ENCODE measurements around the gene PLIN4.
"Not testable (repeated sequence)": the region's sequence is repeated elsewhere in the genome, so short reads cannot be mapped to it uniquely, and the experiment has no call there.

The PLIN4 gene

DNA sequence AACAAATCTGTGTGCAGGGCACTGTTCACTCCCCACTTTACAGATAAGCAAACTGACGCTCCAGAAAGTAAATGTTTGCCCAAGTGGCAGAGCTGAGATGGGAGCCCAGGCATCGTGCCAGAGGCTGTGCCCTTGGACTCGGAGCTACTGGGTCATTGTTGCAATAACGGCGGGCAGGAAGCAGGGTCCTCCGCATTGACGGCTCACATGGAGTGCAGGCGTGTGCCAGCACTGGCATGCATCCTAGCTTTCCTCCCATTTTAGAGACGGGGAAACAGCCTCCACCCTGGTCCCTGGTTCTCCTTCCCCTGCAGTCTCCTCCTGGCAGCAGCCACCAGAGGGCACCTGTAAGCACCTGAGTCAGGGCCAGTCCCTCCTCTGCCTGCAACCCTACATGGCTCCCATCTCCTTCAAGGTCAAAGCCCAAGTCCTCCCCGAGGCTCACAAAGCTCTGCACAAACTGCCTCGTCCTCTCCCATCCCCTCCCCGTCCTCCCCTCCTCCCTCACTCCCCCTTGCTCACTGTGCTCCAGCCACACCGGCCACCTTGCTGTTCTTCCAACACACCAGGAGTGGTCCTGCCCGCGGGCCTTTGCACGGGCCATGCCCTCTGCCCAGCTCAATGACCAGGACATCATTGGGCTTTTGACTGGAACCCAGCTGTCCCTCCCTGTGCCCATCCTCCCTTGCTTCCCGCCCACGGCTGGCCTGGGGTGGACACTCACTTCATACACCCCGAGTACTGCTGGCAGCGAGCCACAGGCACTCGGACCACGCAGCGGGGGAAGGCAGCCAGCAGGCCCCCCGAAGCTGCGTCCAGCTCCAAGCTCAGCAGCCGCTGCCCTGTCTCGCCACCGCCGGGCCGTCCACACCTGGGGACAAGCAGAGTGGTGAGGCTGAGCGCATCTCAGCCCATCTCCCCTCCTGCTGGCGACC, 29.3 kb upstream of the PLIN4 start:
- peak; percentile 21 to 44 for DNase-seq

DNA sequence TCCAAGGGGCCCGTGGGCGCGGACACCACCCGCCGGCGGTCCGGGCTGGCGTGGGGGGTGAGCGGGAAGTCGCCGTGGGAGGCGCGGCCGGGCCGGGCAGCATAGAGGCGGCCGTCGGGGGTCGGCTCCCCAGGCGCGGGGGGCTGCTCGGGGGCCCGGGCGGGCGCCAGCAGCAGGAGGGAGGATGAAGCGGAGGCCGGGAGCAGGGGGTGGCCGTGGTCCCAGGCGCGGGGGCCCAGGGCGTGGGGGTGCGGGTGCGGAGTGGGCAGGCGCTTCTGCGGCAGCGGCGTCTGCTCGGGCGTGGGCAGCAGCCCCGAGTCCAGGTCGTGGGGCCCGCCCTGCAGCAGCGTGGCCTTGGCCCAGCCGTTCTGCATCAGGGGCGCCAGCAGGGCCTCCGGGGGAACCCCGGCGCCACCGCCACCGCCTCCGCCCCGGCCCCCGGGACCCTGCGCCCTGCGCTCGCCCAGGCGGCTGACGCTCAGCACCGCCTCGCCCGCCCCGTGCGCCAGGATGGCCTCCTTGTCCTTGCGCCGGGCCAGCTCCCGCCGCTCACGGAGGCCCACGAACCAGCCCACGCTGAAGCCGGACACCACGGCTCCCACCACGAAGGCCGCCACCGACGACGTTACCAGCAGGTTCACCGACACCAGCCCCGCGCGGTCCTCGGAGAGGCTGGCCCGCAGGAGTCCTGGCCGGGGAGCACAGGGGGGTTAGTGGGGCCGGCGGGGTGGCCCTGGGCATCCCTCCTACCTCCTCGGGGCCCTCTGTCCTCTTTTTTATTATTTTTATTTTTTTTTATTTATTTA, 25.8 kb upstream of the PLIN4 start:
- no peak for DNase-seq

DNA sequence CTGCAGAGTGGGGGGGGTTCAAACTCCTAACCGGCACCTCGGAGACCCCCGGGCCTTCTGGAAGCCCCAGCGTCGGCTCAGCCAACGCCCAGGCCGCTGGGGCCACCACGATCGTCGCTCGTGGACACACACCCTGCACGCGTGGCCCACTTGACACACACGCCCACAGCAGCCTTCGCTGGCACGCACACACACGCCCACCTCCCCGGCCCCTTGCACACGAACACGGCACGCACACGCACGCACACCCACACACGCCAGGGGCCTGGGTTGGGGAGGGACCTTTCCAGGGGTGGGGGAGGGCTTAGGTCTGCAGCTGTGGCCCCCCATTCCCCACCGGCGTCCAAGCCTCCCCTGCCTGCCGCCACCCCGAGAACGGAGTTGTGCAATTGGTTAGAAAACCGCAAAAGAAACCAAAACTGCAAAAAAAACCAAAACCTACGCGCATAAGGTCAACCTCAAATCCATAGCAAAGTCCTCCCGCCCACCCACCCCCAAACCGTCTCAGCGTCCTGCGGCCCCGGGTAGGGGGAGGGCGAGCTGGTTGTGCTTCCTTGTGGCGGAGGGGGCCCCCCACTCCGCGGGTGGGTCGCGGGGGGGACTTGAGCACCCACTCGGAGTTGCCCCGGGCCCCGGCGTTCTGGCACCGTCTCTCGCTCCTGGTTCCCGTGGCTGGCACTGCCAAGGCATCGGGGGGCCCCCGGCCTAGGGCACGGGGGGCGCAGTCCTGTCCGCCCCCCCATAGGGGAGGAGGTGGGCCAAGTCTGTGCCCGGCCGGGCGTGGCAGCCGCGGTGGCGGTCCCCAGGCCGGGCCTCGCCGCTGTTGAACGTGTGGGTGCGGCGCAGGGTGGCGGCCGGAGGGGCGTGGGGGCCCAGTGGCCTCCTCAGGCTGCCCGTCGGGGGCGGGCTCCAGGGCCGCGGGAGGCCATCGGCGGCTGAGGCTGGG, 24.9 kb upstream of the PLIN4 start:
- no peak for DNase-seq

DNA sequence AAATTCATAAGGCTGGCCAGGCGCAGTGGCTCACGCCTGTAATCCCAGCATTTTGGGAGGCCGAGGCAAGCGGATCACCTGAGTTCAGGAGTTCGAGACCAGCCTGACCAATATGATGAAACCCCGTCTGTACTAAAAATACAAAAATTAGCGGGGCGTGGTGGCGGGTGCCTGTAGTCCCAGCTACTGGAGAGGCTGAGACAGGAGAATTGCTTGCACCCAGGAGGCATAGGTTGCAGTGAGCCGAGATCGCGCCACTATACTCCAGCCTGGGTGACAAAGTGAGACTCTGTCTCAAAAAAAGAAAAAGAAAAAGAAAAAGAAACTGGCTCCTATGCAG, 23.5 kb upstream of the PLIN4 start:
- not testable (repeated sequence) for DNase-seq

DNA sequence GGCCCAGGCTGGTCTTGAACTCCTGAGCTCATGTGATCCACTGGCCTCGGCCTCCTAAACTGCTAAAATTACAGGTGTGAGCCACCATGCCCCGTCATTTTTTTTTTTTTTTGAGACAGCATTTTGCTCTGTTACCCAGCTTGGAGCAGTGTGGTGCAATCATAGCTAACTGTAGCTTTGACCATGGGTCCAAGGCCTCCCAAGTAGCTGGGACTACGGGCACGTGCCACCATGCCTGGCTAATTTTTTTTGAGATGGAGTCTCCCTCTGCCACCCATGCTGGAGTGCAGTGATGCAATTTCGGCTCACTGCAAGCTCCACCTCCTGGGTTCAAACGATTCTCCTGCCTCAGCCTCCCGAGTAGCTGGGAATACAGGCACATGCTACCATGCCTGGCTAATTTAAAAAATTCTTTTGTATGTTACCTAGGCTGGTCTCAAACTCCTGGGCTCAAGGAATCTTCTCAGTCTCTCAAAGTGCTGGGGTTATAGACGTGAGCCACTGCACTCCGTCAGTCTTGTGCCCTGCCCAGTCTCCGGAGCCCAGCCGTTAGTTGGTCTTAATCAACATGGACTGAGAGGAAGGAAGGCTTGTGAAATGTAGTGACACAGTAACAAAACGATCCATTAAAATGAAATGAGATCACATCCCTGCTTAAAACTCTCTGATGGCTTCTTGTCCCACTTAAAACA, 23.0 kb upstream of the PLIN4 start:
- DNase-seq: no peak

DNA sequence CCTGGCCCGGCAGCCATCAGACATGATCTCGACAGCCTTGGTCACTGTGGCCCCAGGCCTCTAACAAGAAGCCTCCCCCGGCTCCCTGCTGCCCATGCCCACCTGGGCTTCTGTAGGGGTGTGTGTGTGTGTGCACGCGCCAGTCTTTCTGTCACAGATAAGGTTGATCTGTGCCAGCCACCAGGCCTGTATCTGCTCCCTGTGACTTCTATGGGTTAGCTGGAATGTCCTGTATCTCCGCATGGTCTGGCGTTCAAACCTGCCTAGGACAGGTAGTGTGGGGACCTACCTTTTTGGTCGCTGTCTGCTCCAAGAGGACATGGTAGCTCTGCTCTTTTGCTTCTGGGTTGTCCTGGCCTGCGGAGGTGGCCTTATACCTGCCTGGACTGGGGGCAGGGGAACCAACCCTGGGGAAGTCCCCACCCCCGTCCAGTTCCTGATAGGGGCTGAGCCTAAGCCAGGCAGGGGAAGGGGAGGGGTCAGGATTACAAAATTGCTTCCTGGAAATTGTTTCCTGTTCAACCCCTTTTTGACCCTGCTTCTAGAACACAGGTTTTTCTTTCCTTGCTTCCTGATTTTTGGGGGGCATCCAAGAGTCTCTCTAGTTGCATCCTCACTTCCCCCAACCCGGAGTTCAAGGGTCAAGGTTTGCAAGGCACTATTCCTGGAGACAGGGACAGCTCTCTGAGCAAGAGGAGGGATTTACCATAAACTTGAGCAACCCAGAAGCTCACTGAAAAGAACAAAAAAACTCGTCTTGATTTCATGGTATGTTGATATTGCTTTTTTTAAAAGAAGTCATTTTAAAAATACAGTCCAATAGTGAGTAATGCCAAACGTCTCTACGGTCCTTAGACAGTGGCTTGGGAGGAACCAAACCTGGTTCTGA, 21.7 kb upstream of the PLIN4 start, which contains the start of gene LRG1:
TSS of gene LRG1 (minus strand) at position 344 of the 889 bp plus-strand sequence. CDS start at position 321, 23 bp downstream.
- peak in 1 of 2 experiments; percentile 18 for DNase-seq

DNA sequence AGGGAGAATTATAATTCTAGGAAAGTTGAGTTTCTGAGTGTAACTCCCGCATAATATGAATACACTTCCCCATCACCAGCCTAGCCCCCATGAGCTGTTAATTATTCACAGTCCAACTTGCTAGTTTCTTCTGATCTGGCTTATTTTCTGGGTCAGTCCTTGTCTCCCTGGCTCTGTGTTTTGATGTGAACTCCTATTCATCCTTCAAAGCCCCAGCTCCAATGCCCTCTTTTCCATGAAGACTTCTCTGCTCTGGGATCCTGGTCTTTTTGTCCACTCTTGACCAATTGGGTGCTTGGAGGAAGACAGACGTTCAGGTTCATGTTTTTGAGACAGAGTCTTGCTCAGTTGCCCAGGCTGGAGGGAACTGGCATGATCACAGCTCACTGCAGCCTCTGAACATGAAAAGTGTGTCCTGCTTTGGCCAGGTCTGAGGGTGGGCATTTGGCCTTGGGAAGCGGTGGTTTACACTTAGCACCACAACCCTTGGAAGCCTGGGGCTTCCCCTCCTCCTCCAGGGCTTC, 20.9 kb upstream of the PLIN4 start:
- no peak for DNase-seq

DNA sequence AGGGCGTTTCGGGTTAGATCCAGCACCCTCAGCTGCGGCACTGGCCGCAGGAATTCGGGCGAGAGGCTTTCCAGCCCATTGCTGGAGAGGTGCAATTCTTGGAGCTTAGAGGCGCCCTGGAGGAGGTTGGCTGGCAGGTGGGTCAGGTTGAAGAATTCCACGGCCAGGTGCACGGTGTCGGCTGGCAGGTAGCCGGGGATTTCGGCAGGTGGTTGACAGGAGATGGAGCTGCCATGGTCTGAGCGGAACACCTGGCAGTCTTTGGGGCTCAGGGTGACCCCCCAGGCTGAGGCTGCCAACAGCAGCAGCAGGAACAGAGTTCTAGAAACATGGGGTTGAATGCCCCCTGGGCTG, 20.3 kb upstream of the PLIN4 start:
- no peak for DNase-seq

DNA sequence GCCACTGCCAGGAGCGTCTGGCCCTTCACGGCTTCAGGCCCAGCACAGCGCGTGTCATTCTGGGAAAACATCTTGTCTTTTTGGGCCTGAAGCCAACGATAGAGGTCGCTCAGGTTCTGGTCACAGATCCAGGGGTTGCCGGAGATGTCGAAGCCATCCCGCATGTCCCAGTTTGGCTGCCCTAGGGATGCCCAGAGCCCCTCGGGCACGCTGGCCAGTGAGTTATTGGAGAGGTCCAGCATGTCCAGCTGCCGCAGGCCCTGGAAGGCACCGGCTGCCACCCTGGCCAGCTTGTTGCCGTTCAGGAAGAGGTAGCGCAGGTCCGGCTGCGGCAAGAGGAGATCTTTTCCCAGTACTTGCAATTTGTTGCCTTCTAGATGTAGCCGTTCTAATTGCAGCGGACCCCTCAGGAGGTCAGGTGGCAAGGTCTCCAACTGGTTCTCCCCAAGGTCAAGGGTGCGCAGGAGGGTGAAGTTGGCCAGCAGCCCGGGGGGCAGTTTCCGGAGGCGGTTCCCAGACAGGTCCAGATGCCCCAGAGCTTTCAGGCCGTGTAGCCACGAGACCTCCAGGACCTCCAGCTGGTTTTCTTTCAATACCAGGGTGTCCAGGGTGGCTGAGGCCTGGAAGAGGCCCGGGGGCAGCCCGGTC, 19.8 kb upstream of the PLIN4 start:
- DNase-seq: no peak

DNA sequence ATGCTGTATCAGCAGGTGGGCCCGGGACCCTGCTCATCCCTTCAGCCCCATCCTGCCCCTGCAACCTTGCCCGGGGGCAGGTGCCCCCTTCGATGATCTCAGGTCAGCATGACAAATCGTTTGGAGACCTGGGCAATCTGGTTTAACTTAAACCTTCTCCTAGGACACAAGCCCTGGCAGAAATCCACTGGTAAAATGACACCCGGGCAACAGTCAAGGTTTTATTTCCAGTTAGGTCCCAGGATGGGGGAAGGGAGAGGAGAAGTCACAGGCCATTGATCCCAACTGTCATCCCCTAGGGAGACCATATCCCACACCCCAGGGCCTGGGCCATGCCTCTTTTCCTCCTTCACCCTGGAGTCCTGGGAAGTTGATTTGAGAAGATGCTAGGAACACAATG, 18.5 kb upstream of the PLIN4 start:
- no peak for DNase-seq

DNA sequence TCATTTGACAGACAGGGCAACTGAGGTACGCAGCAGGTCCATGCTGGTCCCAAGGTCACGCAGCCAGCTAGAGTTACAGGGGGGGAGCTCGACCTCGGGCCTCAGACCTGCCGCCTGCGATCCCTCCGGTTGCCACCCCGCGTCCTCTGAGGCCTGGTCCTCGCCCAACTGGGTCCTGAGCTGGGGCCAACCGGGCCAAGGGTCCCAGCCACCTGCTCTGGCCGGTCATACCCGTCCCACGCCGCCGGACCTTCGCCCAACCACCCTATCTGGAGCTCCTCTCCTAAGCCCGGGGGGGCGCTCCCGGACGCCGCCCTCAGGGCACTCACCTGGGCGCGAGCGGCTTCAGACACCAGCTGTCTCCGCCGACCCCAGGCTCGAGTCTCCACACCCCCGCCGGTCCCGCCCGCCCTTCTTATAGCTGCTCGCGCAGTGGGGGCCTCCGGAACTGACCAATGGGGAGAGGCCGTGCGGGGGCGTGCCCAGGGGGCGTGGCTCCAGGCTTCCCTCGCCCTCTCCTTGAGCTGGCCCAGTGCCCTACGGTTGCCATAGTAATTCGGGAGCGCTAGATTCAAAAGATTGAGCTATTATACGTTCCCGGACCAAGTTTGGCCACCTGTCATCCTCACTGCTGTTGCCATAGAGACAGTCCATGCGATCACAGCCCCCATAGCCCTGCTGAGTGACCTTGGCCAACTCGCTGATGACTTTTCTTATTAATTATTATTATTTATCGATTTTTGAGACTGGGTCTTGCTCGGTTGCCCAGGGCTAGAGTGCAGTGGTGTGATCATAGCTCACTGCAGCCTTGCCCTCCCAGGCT, 16.8 kb upstream of the PLIN4 start, which contains the start of gene PLIN5:
TSS of gene PLIN5 (minus strand) at position 389 of the 823 bp plus-strand sequence. CDS start 1,150 bp downstream, outside the sequence.
- DNase-seq: peak; percentile 50 to 60

DNA sequence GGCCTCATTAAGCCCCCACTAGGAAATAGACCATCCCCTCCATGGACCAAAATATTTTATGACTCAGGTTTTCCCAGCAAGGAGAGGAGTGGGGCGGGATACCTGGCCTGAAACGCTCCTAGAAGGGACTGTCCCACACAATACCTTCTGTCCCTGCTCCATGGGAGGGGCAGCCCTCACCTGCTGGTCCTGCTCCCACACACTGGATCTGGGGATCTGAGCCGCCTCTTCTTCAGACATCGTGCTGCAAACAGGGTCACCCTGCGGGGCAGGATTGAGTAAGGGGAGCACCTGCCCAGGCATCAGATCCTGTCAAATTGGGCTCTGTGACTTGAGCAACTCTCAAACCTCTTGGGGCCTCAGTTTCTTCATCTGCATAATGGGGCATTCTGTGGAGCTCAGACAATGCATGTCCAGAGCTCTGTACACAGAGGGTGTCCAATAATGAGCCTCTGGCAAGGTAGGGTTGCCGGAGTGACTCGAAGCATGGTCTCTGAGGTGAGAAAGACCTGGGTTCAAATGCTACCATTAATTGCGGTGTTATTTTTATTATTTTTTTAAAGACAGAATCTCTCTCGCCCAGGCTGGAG, 15.6 kb upstream of the PLIN4 start:
- no peak for DNase-seq

DNA sequence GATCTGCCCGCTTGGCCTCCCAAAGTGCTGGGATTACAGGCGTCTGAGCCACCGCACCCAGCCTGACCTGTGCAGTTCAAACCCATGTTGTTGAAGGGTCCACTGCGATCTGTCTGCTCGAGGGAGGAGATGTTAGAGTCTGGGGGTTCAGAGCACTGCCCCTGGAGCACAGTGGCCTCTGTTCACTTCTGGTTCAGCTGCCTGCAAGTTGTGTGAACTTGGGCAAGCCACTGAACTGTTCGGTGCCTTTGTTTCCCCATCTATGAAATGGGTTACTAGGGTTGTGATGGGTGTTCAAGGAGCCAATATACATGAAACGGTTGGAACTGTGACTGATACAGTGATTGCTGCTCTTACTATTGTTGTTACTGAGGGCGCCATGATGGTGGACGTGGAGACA, 15.0 kb upstream of the PLIN4 start:
- no peak for DNase-seq

DNA sequence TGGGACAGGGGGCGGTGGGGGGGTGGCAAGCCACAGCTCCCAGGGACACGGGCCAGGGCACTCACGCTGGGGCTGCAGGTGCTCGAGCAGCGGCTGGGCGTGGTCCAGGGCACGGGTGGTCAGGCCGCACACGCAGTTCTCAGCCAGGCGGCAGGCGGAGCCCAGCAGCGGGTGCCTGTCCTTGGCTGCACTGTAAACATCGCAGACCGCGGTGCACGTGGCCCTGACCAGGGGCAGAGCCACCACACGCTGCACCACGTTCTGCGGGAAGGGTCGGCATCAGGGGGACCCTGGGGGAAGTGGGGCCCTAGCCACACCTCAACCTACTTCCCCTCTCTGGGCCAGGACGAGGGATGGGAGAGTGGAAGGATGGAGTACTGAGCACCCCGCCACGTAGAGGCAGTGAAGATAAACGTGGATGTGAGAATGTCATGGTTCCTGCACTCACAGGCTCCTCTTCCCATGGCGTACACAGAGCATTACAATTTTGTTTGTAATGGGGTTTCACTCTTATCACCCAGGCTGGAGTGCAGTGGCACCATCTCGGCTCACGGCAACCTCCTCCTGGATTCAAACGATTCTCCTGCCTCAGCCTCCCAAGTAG, 13.4 kb upstream of the PLIN4 start:
- no peak for DNase-seq

DNA sequence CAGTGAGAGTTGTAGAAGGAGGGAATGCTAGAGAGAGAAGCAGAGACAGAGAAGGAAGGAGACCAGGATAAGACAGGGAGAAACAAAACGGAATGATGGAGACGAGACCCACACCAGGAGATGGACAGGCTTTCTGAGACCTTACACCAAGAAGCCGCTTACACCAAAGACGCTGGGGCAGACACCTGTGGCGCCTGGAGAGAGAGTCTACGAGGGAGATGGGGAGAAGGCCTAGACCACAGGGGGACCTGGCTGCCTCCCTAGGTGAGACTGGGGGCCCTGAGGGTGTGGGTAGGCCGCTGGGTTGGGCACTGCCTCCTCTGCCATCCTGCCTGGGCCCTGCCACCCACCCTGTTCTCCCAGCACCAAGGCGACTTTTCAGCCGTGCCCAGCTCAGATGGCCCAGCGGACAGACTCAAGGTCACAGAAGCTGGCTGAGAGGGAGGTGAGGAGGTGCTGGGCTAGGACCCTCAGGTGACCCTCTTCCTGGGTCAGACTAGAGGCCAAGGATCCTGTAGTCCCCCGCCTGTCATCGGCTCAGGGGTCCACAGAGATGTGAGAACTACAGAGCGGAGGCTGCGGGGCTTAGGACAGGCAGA, 11.7 kb upstream of the PLIN4 start:
- no peak for DNase-seq

DNA sequence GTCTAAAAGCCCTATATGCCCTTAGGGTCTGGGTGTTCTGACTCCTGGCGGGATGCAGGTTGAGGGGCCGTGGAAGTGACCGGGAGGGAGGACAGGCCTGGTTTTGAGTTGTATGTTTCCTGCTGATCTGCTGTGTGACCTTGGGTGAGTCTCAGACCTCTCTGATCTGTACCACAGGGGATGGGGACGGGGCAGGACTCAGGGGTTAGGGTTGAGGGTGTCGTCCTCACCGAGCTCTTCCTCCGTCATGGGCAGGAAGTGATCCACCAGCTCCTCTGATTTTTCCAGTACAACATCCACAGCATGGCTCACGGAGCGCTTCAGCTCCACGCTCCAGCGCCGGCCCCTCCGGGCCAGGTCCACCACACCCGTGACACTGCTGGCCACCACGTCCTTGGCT, 10.6 kb upstream of the PLIN4 start:
- no peak for DNase-seq

DNA sequence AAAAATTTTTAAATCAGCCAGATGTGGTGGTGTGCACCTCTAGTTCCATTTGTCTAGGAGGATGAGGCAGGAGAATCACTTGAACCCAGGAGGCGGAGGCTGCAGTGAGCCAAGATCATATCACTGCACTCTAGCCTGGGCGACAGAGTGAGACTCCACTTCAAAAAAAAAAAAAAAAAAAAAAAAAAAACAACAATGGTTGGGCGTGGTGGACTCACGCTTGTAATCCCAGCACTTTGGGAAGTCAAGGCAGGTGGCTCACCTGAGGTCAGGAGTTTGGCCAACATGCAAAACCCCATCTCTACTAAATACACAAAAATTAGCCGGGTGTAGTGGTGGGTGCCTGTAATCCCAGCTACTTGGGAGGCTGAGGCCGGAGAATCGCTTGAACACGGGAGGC, 9.1 kb upstream of the PLIN4 start:
- not testable (repeated sequence) for DNase-seq

DNA sequence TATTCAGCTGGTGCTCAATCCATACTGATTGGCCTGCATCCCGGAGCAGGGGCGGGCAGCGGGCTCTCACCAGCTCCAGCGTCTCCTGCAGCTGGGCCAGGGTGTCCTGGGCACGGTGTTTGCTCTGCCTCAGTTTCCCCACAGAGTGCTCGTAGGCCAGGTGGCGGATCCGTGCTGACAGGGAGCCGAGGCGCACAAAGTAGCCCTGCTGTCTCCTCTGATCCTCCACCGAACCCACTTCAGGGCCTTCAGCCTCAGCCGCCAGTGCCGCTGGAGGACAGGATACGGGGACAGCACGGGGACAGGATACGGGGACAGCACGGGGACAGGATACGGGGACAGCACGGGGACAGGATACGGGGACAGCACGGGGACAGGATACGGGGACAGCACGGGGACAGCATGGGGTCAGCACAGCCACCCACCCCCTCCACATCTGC, 7.3 kb upstream of the PLIN4 start:
- no peak for DNase-seq
